A549 (cell line): ENCODE data around the gene GRAMD2A. TPM values are rescaled to one million over a fixed set of nuclear protein-coding genes. Genes with fewer than 3 reads are reported as not detected.

Experiments
- ATAC-seq, 2 experiments: fragments of 200-7000 bp in 1 of 2; fragments of >200 bp in 1 of 2; cut with Nextera tagmentation in 1 of 2; cut with Tn5 transposase in 1 of 2; 3 replicates each; pipeline versions ENCODE4 v1.8.0 to v1.9.1; 2018 to 2020; ENCODE audit warnings: mild to moderate bottlenecking in 1 of 2, moderate library complexity in 1 of 2
- CTCF ChIA-PET: fragments of 300-600 bp; sonication (Branson Sonifier 250); formaldehyde crosslinking; extraction: SDS; loops from one replicate; lab custom pipeline; 2021; ENCODE audit warnings: antibody characterized with exemption, inconsistent platforms; lab: Yijun Ruan, JAX
- POLR2A ChIA-PET: fragments of 350-600 bp; formaldehyde crosslinking; extraction: SDS; loops from one replicate; lab custom pipeline; 2021; ENCODE audit warnings: antibody characterized with exemption, inconsistent platforms; lab: Yijun Ruan, JAX
- DNase-seq, 2 experiments: peaks; one replicate each; pipeline versions ENCODE4 v3.0.0 to v3.0.0-alpha.2; 2011 to 2016; ENCODE audit warnings: low read depth in 1 of 2, low spot score in 1 of 2
- FAIRE-seq: peaks from 2 replicates; lab custom pipeline; 2011; peaks lifted over from hg19 to GRCh38; lab: Jason Lieb, UNC
- H3K27ac ChIP-seq, 2 experiments: fragments of >200 bp; sonication (Bioruptor Twin); formaldehyde crosslinking; 3 replicates each; pipeline ENCODE4 v1.5.1; 2016 to 2017
- H3K4me1 ChIP-seq: fragments of >200 bp; sonication (Bioruptor Twin); formaldehyde crosslinking; 3 replicates; pipeline ENCODE4 v1.6.1; 2016
- H3K4me2 ChIP-seq: fragments of >200 bp; sonication (Bioruptor Twin); formaldehyde crosslinking; 3 replicates; pipeline ENCODE4 v1.6.1; 2016
- H3K4me3 ChIP-seq: fragments of >200 bp; sonication (Bioruptor Twin); formaldehyde crosslinking; 3 replicates; pipeline ENCODE4 v1.5.1; 2016
- H3K9me3 ChIP-seq: fragments of >200 bp; sonication (Bioruptor Twin); formaldehyde crosslinking; 3 replicates; pipeline ENCODE4 v1.6.1; 2016
- BCL3 ChIP-seq: fragments of >200 bp; sonication (Bioruptor Twin); formaldehyde crosslinking; IDR thresholded peaks from 3 replicates; pipeline ENCODE4 v1.6.1; 2016
- CEBPB ChIP-seq, 2 experiments: fragments of >200 bp in 1 of 2; sonication (Bioruptor Twin) in 1 of 2; formaldehyde crosslinking in 1 of 2; IDR thresholded peaks; 2 replicates each; pipeline ENCODE4 v1.6.1; 2012 to 2016
- EHMT2 ChIP-seq: fragments of 200-600 bp; sonication (generic); IDR thresholded peaks from 2 replicates; pipeline ENCODE4 v1.6.1; 2016; ENCODE audit warnings: antibody characterized with exemption, low read depth, mild to moderate bottlenecking, moderate library complexity
- ESRRA ChIP-seq: fragments of 150-350 bp; IDR thresholded peaks from 2 replicates; pipeline ENCODE4 v1.6.1; 2014; ENCODE audit warnings: mild to moderate bottlenecking, low read length, borderline replicate concordance
- FOSB ChIP-seq: fragments of 250-450 bp; sonication (Bioruptor Pico); IDR thresholded peaks from 2 replicates; pipeline ENCODE4 v1.5.0; 2020; ENCODE audit warnings: mild to moderate bottlenecking, moderate library complexity
- GATA3 ChIP-seq: IDR thresholded peaks from 2 replicates; pipeline ENCODE4 v1.6.1; 2012; ENCODE audit warnings: borderline replicate concordance
- HOXA7 ChIP-seq: fragments of 250-450 bp; sonication (Bioruptor Pico); IDR thresholded peaks from 2 replicates; pipeline ENCODE4 v1.5.0; 2020; ENCODE audit warnings: mild to moderate bottlenecking, moderate library complexity
- HOXB5 ChIP-seq: fragments of 250-450 bp; sonication (Bioruptor Pico); IDR thresholded peaks from 2 replicates; pipeline ENCODE4 v1.5.0; 2020; ENCODE audit warnings: mild to moderate bottlenecking, moderate library complexity
- JUN ChIP-seq, 2 experiments: fragments of >200 bp; sonication (Bioruptor Twin); formaldehyde crosslinking; IDR thresholded peaks; 2 replicates in 1 of 2; 3 replicates in 1 of 2; pipeline ENCODE4 v1.6.1; 2016 to 2017
- MAX ChIP-seq: IDR thresholded peaks from 2 replicates; pipeline ENCODE4 v1.6.1; 2012
- MAZ ChIP-seq: fragments of 150-350 bp; IDR thresholded peaks from 2 replicates; pipeline ENCODE4 v1.6.1; 2014; ENCODE audit warnings: antibody characterized with exemption, low read depth, low read length, borderline replicate concordance
- MYC ChIP-seq: IDR thresholded peaks from 2 replicates; pipeline ENCODE4 v1.6.1; 2012; ENCODE audit warnings: mild to moderate bottlenecking, inconsistent platforms, low read length, improper control_type of control experiment, borderline replicate concordance
- PBX3 ChIP-seq: IDR thresholded peaks from 2 replicates; pipeline ENCODE4 v1.6.1; 2012
- PHF8 ChIP-seq: fragments of 200-600 bp; sonication (generic); IDR thresholded peaks from 2 replicates; pipeline ENCODE4 v1.6.1; 2016; ENCODE audit warnings: low read depth, mild to moderate bottlenecking, antibody characterized with exemption, moderate library complexity, borderline replicate concordance
- POLR2A ChIP-seq: IDR thresholded peaks from 2 replicates; pipeline ENCODE4 v1.6.1; 2012; ENCODE audit warnings: mild to moderate bottlenecking, low read length
- RAD21 ChIP-seq, 2 experiments: fragments of >200 bp in 1 of 2; sonication (Bioruptor Twin) in 1 of 2; formaldehyde crosslinking in 1 of 2; IDR thresholded peaks in 1 of 2; conservative IDR thresholded peaks in 1 of 2; 2 replicates in 1 of 2; 3 replicates in 1 of 2; pipeline ENCODE4 v1.6.1; 2012 to 2018; ENCODE audit warnings: inconsistent platforms in 1 of 2
- SMC3 ChIP-seq: fragments of >200 bp; sonication (Bioruptor Twin); formaldehyde crosslinking; IDR thresholded peaks from 3 replicates; pipeline ENCODE4 v1.6.1; 2018; ENCODE audit warnings: inconsistent platforms
- TFCP2L1 ChIP-seq: fragments of 250-450 bp; sonication (Bioruptor Pico); IDR thresholded peaks from 2 replicates; pipeline ENCODE4 v1.5.0; 2021; ENCODE audit warnings: mild to moderate bottlenecking
- TP53 ChIP-seq: fragments of 250-450 bp; sonication (Bioruptor Pico); IDR thresholded peaks from 2 replicates; pipeline ENCODE4 v1.5.0; 2021; ENCODE audit warnings: mild to moderate bottlenecking, moderate library complexity
- ZFP36 ChIP-seq: fragments of 450-650 bp; IDR thresholded peaks from 2 replicates; pipeline ENCODE4 v1.6.1; 2014; ENCODE audit warnings: borderline replicate concordance; ENCODE audit not compliant: partially characterized antibody
- WGBS: methylation state at CpG from one replicate; pipeline ENCODE4 v1.1.6; 2017; ENCODE audit errors: missing lambda C conversion rate; 5-methylcytosine and 5-hydroxymethylcytosine counted together
- polyA plus RNA-seq, 4 experiments: library from polyadenylated mRNA; depleted of rRNA in 3 of 4; stranded (reverse); fragments of >200 nt; fragmentation: RNase III in 1 of 4; extraction: RNeasy Plus Mini Kit Qiagen cat#74134 plus additional on column Dnase treatment in 1 of 4; gene quantifications; 2 replicates in 3 of 4; 3 replicates in 1 of 4; pipeline ENCODE4 v1.2.3, GENCODE V29; 2011 to 2017
- TF ChIP-seq, protein P1 (sequence below): fragments of 150-350 bp; IDR thresholded peaks from 2 replicates; pipeline ENCODE4 v1.6.1; 2014; ENCODE audit warnings: low read depth, mild to moderate bottlenecking, low read length

GRAMD2A gene
- polyA plus RNA-seq, 2 of the 4 experiments (the other 2 are of a cell fraction), result 0.41 TPM; not detected in 1

DNA sequence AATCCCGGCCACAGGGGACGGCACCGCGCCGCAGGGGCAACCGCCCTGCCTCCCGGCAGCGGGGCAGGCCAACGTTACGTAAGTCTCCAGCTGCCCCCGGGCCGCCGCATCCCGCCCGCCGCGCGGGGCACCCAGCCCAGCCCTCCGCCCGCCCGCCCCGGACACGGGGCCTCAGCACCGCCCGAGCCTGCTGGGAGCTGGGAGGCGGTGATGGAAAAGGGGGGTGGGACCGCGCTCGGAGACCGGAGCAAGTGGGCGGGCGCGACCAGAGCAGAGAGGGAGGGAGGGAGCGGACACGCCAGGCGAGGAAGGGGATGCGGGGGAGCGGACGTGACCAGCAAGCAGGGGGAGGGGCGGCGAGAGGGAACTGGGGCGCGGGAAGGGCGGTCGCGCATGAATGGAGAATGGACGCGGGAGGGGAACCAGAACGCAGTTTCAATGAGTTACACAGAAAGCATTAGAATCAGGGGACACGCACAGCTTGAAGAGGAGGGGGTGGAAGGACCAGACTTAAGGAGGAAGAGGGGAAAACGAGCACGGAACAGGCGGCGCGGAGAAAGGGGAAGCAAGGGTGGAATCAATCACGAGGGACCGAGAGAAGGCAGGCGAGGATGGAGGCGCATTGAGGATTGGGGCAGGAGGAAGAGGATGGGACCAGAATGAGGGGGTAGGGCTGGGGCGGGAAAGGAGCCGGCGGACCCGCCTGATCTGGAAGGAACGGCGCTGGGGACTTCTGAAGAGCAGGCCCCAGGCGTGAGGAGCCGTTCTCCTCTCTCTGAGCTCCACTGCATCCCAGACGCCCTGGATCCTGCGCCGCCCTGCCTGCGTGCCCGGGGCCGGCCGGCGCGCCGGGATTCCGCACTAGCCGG is 32.8 kb upstream of the GRAMD2A start:
- TF ChIP-seq MAX, result peak; percentile 48; the same call in 1 of the 2 replicates
- peak in 1 of 2 experiments; percentile 43; a peak in 1 of 4 replicates for TF ChIP-seq CEBPB (IDR thresholded peaks at IDR 0.05)
- no peak for TF ChIP-seq ZFP36
- peak; percentile 58; the same call in 1 of the 2 replicates for TF ChIP-seq MYC
- peak; percentile 44 for TF ChIP-seq GATA3
- peak; percentile 91; the same call in 1 of the 2 replicates for TF ChIP-seq TFCP2L1 (CRISPR knock-in tag)
- TF ChIP-seq ESRRA, result no peak
- peak; percentile 87 for TF ChIP-seq PHF8
- no peak; a peak in 1 of 5 replicates for TF ChIP-seq RAD21 (conservative IDR thresholded peaks at IDR 0.05 in 1 of 2, IDR thresholded peaks at IDR 0.05 in 1 of 2)
- no peak for TF ChIP-seq HOXA7
- peak; percentile 70 for TF ChIP-seq POLR2A
- peak; percentile 39; the same call in 1 of the 2 replicates for TF ChIP-seq PBX3
- TF ChIP-seq, all 56 proteins: peak for 8
- peak overlapping the region; percentile 97 for H3K4me2 ChIP-seq
- ChIA-PET CTCF (interaction anchor here (1.0 to 31.1 kb wide), 7 partner anchors 8 to 430 kb away, joined by 3 to 644 read pairs (median 3); partner anchors contain the start of gene GRAMD2A), POLR2A (interaction anchor here (0.6 to 3.9 kb wide), 12 partner anchors 9 to 443 kb away, joined by 3 to 40 read pairs (median 6); partner anchors contain the start of gene GRAMD2A)
- peak overlapping the region; percentile 97 for H3K27ac ChIP-seq
- ATAC-seq, result peak; percentile 26 to 50
- no peak for FAIRE-seq
- no peaks in the 10 kb centered on the region for H3K9me3 ChIP-seq
- DNase-seq, result peak; percentile 74 to 91
- 2% methylated on average over 32 of the region's 79 CpGs for WGBS
- peak overlapping the region; percentile 91 for H3K4me3 ChIP-seq
- H3K4me1 ChIP-seq, result peaks cover 53% of the 10 kb centered on the region

DNA sequence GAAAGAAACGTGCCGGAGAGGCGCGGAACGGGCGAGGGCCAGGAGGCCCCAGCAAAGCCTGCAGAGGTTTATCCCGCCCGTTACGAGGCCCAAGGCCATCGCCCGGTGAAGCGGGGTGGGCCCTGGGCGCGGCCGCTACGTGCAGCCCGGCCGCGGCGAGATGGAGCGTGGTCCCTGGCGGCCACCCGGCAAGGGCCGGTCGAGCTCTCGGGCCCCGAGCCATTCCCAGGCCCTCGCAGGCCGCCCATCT is 32.3 kb upstream of the GRAMD2A start:
- no peaks in the 10 kb centered on the region for H3K9me3 ChIP-seq
- CTCF ChIA-PET, result interaction anchor here (0.7 to 31.1 kb wide), 7 partner anchors 9 to 429 kb away, joined by 3 to 644 read pairs (median 3); partner anchors contain the start of gene GRAMD2A
- FAIRE-seq, result no peak
- TF ChIP-seq JUN (IDR thresholded peaks at IDR 0.05) (peak in 1 of 2 experiments; percentile 58; a peak in 1 of 5 replicates), HOXB5 (0 out of 2 replicates have a peak, but pooled peaks have one; percentile 34), TP53 (CRISPR knock-in tag) (0 out of 2 replicates have a peak, but pooled peaks have one; percentile 16), FOSB (no peak), SMC3 (no peak)
- TF ChIP-seq, all 56 proteins: peak for 3
- under 1% methylated on average over 29 of the region's 29 CpGs for WGBS
- POLR2A ChIA-PET, result interaction anchor here (0.6 to 3.9 kb wide), 4 partner anchors 9 to 255 kb away, joined by 3 to 40 read pairs (median 31); partner anchors contain the start of gene GRAMD2A
- Histone ChIP-seq H3K4me3 (peak overlapping the region; percentile 91), H3K4me1 (peaks cover 53% of the 10 kb centered on the region), H3K27ac (peak overlapping the region; percentile 97), H3K4me2 (peak overlapping the region; percentile 97)
- no peak for DNase-seq
- ATAC-seq, result no peak

DNA sequence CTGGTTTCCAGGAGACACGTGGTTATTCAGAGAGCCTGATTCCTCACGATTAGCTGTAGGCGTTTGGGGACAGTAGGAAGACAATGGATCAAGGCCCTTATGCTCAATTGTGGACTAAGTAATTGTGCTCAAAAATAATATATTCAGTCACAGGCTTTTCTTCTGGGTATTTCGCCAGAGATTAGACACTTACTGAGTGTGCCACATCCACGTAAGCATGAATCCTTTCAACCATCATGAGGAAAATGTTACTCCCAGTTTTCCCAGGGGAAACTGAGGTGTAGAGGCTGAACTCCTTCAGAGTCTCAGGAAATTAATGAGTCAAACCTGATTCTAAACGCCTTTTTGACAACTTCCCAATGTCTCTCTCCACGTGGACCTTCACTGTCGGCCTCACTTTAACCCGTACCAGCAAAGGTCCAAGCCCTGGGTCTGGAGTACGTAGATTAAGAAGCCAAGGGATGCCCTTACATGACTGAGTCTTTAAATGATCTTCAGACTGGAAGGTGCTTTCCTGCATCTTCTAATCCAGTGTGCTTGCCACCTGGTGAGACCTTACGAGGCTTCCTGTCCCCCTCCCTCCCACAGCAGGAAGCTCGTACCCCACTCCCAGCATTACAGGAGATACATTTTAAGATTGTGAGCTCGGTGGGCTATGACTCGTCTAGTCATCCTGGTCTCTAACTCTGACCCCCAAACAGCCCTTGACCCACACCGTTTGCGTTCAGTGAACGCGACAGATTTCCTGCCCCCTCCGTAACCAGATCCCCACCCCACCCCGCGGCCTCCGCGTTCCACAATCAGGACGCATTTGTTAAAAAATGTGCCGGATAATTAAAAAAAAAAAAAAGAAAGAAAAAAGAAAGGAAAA is 31.7 kb upstream of the GRAMD2A start:
- Histone ChIP-seq H3K27ac (peak overlapping the region; percentile 97), H3K4me3 (peak overlapping the region; percentile 91), H3K4me2 (peak overlapping the region; percentile 97), H3K9me3 (no peaks in the 10 kb centered on the region), H3K4me1 (peaks cover 53% of the 10 kb centered on the region)
- WGBS, result 1% methylated on average over 25 of the region's 25 CpGs
- ChIA-PET POLR2A (interaction anchor here (0.6 to 3.9 kb wide), 5 partner anchors 8 to 256 kb away, joined by 3 to 40 read pairs (median 25); partner anchors contain the start of gene GRAMD2A), CTCF (interaction anchor here (0.7 to 31.1 kb wide), 7 partner anchors 9 to 429 kb away, joined by 3 to 644 read pairs (median 11); partner anchors contain the start of gene GRAMD2A)
- no peak for DNase-seq
- no peak for FAIRE-seq
- TF ChIP-seq FOSB (no peak), HOXB5 (no peak), EHMT2 (no peak), MAZ (no peak), JUN (IDR thresholded peaks at IDR 0.05) (no peak; a peak in 4 of 5 replicates), BCL3 (no peak)
- TF ChIP-seq, protein P1, sequence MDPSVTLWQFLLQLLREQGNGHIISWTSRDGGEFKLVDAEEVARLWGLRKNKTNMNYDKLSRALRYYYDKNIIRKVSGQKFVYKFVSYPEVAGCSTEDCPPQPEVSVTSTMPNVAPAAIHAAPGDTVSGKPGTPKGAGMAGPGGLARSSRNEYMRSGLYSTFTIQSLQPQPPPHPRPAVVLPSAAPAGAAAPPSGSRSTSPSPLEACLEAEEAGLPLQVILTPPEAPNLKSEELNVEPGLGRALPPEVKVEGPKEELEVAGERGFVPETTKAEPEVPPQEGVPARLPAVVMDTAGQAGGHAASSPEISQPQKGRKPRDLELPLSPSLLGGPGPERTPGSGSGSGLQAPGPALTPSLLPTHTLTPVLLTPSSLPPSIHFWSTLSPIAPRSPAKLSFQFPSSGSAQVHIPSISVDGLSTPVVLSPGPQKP, result no peak
- ATAC-seq, result no peak
